ENCODE measurements around the gene MRPS15. TPM values are rescaled to one million over a fixed set of nuclear protein-coding genes. Genes with fewer than 3 reads are reported as not detected.
"Not testable (repeated sequence)": the region's sequence is repeated elsewhere in the genome, so short reads cannot be mapped to it uniquely, and the experiment has no call there.

Gene MRPS15
- total RNA-seq, 1 experiment from 2014 or later: 113 TPM

GRCh38 chr1:36480161-36480560, 16.0 kb upstream of the MRPS15 start:
- POLR2A ChIA-PET: no interaction called here
- CTCF ChIA-PET: no interaction called here
- intact Hi-C loops (cut with micrococcal nuclease; ENCODE audit: unreplicated experiment) (no loop called here), in situ Hi-C loops (cut with HindIII; ENCODE audit: low pct_unique_long_range_greater_than_20kb, low sequenced_read_pairs) (no loop called here)
- Histone ChIP-seq H3K27ac (ENCODE audit: low read length) (no peak overlapping the region), H3K27me3 (ENCODE audit: control insufficient read depth, insufficient read depth, low read length) (no peaks in the 10 kb centered on the region), H3K4me3 (ENCODE audit: low read depth in 2 of 2, low read length in 2 of 2) (no peak overlapping the region), H3K9me3 (ENCODE audit: control insufficient read depth, insufficient read depth, low read depth, low read length) (no peaks in the 10 kb centered on the region), H3K36me3 (ENCODE audit: control insufficient read depth, insufficient read depth, low read length) (no peaks in the 10 kb centered on the region), H3K4me1 (ENCODE audit: control insufficient read depth, insufficient read depth, low read length) (no peaks in the 10 kb centered on the region)
- no peak for TF ChIP-seq TCF7L2 (IDR thresholded peaks at IDR 0.05; ENCODE audit: low read depth, low read length)
- no peak for TF ChIP-seq POLR2AphosphoS5 (IDR thresholded peaks at IDR 0.05; ENCODE audit: low read depth, low read length)
- ATAC-seq (no peak), DNase-seq (ENCODE audit: low read depth, low spot score) (no peak)
- BruUV-seq (replicated peaks): no TSS peak

- Histone ChIP-seq H3K4me1 (ENCODE audit: control insufficient read depth, insufficient read depth, low read length) (no peaks in the 10 kb centered on the region), H3K36me3 (ENCODE audit: control insufficient read depth, insufficient read depth, low read length) (no peaks in the 10 kb centered on the region), H3K9me3 (ENCODE audit: control insufficient read depth, insufficient read depth, low read depth, low read length) (no peaks in the 10 kb centered on the region), H3K4me3 (ENCODE audit: low read depth in 2 of 2, low read length in 2 of 2) (no peak overlapping the region), H3K27ac (ENCODE audit: low read length) (no peak overlapping the region), H3K27me3 (ENCODE audit: control insufficient read depth, insufficient read depth, low read length) (no peaks in the 10 kb centered on the region)
- BruUV-seq (replicated peaks): no TSS peak
- CTCF ChIA-PET: interaction anchor here (0.6 kb wide), 1 partner anchor 96 kb away, joined by 3 read pairs; no protein-coding TSS in a partner anchor
- POLR2A ChIA-PET: no interaction called here
- ATAC-seq (no peak), DNase-seq (ENCODE audit: low read depth, low spot score) (no peak)
- intact Hi-C loops (cut with micrococcal nuclease; ENCODE audit: unreplicated experiment) (no loop called here), in situ Hi-C loops (cut with HindIII; ENCODE audit: low pct_unique_long_range_greater_than_20kb, low sequenced_read_pairs) (no loop called here)
- TF ChIP-seq SIN3A (IDR thresholded peaks at IDR 0.05; ENCODE audit: borderline replicate concordance, insufficient read depth, low read depth, low read length) (no peak), CTCF (IDR thresholded peaks at IDR 0.05) (no peak), TCF7L2 (IDR thresholded peaks at IDR 0.05; ENCODE audit: low read depth, low read length) (no peak), REST (IDR thresholded peaks at IDR 0.05; ENCODE audit: insufficient read depth in 1 of 2, low read depth in 2 of 2, low read length in 1 of 2) (no peak), POLR2AphosphoS5 (IDR thresholded peaks at IDR 0.05; ENCODE audit: low read depth, low read length) (no peak)
Measured at GRCh38 chr1:36479505-36480051, 15.4 kb upstream of the MRPS15 start.

- H3K27ac ChIP-seq (ENCODE audit: low read length); H3K4me3 ChIP-seq (ENCODE audit: low read depth in 2 of 2, low read length in 2 of 2); ATAC-seq; POLR2A ChIA-PET; DNase-seq (ENCODE audit: low read depth, low spot score); H3K9me3 ChIP-seq (ENCODE audit: control insufficient read depth, insufficient read depth, low read depth, low read length); in situ Hi-C loops (cut with HindIII; ENCODE audit: low pct_unique_long_range_greater_than_20kb, low sequenced_read_pairs); H3K27me3 ChIP-seq (ENCODE audit: control insufficient read depth, insufficient read depth, low read length); H3K36me3 ChIP-seq (ENCODE audit: control insufficient read depth, insufficient read depth, low read length); BruUV-seq (replicated peaks); intact Hi-C loops (cut with micrococcal nuclease; ENCODE audit: unreplicated experiment); CTCF ChIA-PET; H3K4me1 ChIP-seq (ENCODE audit: control insufficient read depth, insufficient read depth, low read length): not testable (repeated sequence)
Measured at GRCh38 chr1:36477615-36478014, 13.4 kb upstream of the MRPS15 start.
